GM21825 (cell line): ENCODE measurements around the gene REV1.
"Not testable (repeated sequence)": the region's sequence is repeated elsewhere in the genome, so short reads cannot be mapped to it uniquely, and the experiment has no call there.

ENCODE experiments used
- ATAC-seq: cut with Tn5 transposase; IDR thresholded peaks from one replicate; pipeline ENCODE4 v1.9.1; 2021; ENCODE audit warnings: mild to moderate bottlenecking, moderate library complexity; ENCODE audit not compliant: unreplicated experiment

REV1 gene

DNA sequence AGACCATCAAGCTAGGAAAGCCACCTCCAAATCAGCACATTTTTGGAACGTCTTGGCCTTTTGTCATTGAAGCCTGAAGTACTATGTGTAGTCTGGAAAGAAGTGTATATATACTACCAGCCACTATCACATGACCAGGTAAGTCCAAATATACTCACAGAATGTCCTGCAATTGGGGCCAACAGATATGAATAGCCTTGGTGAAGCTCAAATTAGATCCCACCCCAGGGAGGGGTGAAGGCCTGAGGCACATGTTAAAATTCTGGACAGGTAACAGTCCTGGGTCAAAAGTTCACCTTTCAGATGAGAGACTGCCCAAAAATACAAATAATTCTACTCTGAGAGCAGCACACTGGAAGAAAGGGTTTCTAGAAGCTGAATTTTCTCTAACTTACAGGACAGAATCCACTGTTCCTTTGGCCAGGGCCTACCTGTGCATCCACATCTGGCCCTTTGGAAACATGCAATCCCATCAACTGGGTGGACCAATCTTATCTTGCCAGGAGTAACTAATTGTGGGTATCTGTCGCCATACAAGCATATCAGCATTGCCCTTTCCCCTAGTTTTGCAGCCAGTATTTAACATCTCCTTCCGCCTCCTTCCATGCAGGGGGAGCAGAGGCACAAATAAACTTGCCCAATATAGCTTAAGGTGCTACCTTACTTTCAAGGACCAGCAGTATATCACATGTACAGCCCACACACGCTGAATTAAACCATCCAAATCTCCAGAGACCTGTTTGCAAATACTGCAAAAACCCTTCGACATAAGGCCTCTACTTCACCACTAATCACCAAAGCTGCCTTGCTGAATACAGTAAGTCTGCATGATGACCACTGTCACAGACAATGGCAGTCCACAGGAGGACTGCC lies 84.8 kb downstream of the REV1 start:
- ATAC-seq: no peak

DNA sequence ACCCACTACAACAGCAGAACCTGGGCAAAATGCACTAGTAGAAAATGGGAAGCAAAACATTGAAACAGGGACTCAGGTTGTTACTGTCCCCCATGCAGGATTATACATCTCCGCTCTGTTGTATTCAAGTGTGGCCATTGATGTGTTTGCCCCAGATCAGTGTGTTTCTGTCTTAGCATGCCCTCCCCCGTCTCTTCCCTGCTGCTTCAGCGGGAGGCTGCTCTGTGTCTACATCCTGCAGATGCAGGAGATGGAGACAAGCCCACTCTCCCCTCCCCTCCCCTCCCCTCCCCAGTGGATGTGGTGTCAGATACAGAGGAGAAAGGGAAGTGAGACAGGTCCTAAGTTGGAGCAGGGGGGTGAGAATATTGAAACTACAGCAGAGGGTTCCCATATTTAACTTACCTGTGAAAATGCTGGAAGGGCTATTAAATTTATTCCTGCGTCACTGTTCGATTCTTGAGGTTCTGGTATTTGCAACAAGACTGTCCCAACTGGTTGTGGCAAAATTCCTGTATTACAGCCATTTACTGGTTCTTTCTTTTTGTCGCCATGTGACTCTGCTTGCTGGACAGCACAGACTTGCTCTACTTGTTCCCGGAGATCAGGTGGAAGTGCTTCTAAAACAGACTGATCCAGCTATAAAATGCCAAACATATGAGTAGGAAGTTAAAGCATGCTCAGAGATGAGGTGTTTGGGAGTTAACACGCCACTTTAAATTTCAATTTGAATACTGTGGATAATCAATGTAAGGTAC lies 85.6 kb downstream of the REV1 start:
- ATAC-seq: no peak

- no peak for ATAC-seq
These were observed 86.3 kb downstream of the REV1 start for GRCh38 chr2:99403524-99403923.

GRCh38 chr2:99403084-99403483 lies 86.7 kb downstream of the REV1 start:
- no peak for ATAC-seq

DNA sequence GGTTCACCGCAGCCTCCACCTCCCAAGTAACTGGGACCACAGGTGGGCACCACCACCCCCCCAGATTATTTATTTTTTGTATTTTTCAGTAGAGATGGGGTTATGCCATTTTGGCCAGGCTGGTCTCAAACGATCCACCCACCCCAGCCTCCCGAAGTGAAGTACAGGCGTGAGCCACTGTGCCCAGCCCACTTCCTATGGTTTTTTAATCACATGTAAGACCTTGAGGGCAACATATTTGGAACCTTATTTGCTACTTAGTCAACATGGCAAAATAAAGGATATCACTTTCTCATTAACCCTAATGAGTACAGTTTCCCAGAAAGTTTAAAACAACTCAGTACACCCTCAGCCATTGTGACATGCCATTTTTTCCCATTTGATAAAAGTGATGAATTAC lies 88.0 kb downstream of the REV1 start:
- no peak for ATAC-seq

GRCh38 chr2:99399795-99400194 lies 90.0 kb downstream of the REV1 start:
- no peak for ATAC-seq

- no peak for ATAC-seq
These were observed 90.8 kb downstream of the REV1 start for GRCh38 chr2:99399063-99399462.

- no peak for ATAC-seq
These were observed 91.5 kb downstream of the REV1 start for GRCh38 chr2:99398303-99398702.

- ATAC-seq: no peak
These were observed 92.4 kb downstream of the REV1 start for GRCh38 chr2:99397266-99397920.

GRCh38 chr2:99395589-99396130 lies 94.2 kb downstream of the REV1 start:
- no peak for ATAC-seq

- no peak for ATAC-seq
These were observed 99.9 kb downstream of the REV1 start for GRCh38 chr2:99389946-99390345.

DNA sequence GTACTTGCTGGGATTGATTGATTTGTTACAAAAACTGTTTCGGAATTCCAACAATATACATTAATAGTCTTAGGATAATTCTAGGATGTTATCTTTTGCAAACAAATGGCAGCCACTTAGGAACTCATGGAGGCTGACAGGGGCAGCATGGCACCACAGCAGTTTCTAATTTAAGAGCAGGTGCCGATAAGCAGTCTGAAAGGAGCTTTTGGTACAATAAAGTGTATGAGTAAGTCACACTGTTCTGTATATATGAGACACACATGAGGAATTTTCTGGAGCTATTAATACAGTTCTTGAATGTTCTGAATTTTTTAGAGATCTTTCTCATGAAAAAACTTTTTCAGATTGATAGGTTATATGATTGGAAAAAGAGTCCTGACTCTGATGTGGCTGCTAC lies 100.4 kb downstream of the REV1 start:
- no peak for ATAC-seq

GRCh38 chr2:99388892-99389291 lies 100.9 kb downstream of the REV1 start:
- no peak for ATAC-seq

DNA sequence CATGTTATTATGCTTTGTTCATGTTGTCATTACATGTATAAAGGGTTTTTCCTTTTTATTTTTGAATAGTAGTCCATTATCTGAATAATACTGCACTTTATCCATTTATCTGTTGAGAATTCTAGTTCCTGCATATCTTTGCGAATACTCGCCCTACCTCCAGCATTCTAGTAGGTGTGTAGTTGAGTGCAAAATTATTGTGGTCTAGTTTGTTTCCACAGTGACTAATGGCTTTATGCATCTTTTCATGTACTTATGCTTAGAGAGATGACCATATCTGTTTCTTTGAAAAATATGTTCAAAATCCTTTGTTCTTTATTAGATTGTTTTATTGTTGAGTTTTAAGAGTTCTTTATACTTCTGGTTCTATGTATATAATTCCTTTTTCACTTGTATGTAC lies 103.8 kb downstream of the REV1 start:
- ATAC-seq: no peak

DNA sequence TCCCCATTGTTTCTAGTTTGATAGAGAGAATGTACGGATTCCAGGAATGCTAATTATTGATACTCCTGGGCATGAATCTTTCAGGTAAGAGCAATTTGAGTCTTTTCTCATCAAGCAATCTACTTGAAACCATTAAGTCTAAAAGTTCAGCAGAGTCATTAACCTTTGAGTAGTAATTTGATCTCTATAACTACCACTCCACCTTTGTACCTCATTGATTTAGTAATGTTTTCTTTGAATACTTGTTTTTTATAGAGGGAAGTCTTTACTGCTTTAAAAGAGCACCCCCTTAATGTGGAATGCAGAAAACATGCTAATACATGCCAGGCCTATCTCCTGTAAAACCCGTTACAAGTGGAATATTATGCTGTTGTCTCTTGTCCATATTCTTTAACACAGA lies 107.7 kb downstream of the REV1 start:
- no peak for ATAC-seq

- ATAC-seq: peak; percentile 81
These were observed 109.3 kb downstream of the REV1 start for GRCh38 chr2:99380376-99381010.

DNA sequence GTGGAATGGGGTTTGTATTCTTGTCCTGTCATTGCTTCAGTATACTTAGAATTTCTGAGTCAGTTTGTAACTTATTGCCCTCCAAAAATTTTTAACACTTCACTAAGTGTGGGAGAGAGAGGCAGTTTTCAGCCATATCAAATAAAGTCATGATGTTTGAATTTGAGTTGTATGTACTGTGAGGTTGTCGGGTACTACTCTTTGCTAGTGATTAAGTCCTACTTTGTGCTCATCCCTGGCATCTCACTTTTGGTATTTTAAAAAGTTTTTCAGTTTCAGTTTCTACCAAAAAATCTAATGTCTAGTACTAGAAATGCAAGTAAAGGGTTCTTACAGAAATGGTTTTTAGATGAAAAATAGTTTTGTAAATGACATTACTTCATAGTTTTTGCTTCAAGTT lies 111.9 kb downstream of the REV1 start:
- no peak for ATAC-seq

DNA sequence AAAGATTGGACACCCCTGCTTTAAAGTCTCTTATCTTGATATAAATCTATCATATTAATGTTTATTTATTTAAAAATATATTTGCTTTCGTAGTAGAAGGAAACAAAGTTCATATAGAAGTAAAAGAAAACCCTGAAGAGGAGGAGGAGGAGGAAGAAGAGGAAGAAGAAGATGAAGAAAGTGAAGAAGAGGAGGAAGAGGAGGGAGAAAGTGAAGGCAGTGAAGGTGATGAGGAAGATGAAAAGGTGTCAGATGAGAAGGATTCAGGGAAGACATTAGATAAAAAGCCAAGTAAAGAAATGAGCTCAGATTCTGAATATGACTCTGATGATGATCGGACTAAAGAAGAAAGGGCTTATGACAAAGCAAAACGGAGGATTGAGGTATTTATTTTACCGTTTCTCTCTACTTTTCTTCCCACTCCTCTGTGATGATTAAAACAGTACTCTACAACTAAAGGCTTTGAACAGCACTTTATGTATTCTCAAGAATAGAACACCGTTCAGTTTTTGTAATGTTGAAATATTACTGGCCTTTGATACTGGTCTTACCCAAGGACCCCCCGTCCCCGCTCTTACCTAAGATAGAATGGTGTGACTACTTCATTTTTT lies 113.5 kb downstream of the REV1 start:
- no peak for ATAC-seq

GRCh38 chr2:99374747-99375146 lies 115.1 kb downstream of the REV1 start:
- no peak for ATAC-seq

GRCh38 chr2:99373144-99373543 lies 116.7 kb downstream of the REV1 start:
- no peak for ATAC-seq

DNA sequence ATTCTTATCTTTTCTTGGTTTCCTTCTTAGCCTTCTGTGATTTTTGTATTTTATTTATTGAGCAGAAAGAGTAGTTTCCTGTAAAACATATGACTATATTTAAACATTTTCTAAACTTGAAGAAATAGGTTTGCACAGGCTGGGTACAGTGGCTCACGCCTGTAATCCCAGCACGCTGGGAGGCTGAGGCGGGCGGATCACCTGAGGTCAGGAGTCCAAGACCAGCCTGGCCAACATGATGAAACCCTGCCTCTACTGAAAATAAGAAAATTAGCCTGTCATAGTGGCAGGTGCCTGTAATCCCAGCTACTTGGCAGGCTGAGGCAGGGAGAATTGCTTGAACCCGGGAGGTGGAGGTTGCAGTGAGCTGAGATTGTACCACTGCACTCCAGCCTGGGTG lies 121.0 kb downstream of the REV1 start:
- ATAC-seq: not testable (repeated sequence)
